ENCODE data around the gene SRGAP1.

Gene SRGAP1

GRCh38 chr12:64110864-64111263 is 266.4 kb downstream of the SRGAP1 start (continued):
- no peak for TF ChIP-seq PRDM2 (tag by site-specific recombination; IDR thresholded peaks at IDR 0.05; ENCODE audit: borderline replicate concordance)
- no peak for TF ChIP-seq ZNF791 (tag by site-specific recombination; IDR thresholded peaks at IDR 0.05)
- no peak for TF ChIP-seq ZNF10 (tag by site-specific recombination; IDR thresholded peaks at IDR 0.05)
- TF ChIP-seq ZNF132 (tag by site-specific recombination; IDR thresholded peaks at IDR 0.05; ENCODE audit: borderline replicate concordance) = no peak

GRCh38 chr12:64116969-64117368 is 272.5 kb downstream of the SRGAP1 start:
- no peak overlapping the region for H3K4me3 ChIP-seq (ENCODE audit: low read depth, low read length)

More at GRCh38 chr12:64116969-64117368, 272.5 kb downstream of the SRGAP1 start:
- ChIA-PET CTCF (no interaction called here), POLR2A (no interaction called here)
- Histone ChIP-seq H3K36me3 (ENCODE audit: control insufficient read depth in 2 of 2, insufficient read depth in 1 of 2, low read length in 2 of 2) (no peaks in the 10 kb centered on the region), H3K27ac (ENCODE audit: extremely low read depth, low read depth, low read length) (no peak overlapping the region), H3K4me1 (ENCODE audit: control insufficient read depth, insufficient read depth, low read length) (no peaks in the 10 kb centered on the region), H3K9me3 (ENCODE audit: control insufficient read depth, insufficient read depth, low read depth, low read length) (no peaks in the 10 kb centered on the region)
- TF ChIP-seq ZSCAN23 (tag by site-specific recombination; IDR thresholded peaks at IDR 0.05) = no peak
- no peak for TF ChIP-seq OSR2 (tag by site-specific recombination; IDR thresholded peaks at IDR 0.05)
- TF ChIP-seq ZNF629 (tag by site-specific recombination; IDR thresholded peaks at IDR 0.05) = no peak
- no peak for TF ChIP-seq SALL2 (tag by site-specific recombination; IDR thresholded peaks at IDR 0.05; ENCODE audit: borderline replicate concordance)
- no peak for TF ChIP-seq SP3 (tag by site-specific recombination; IDR thresholded peaks at IDR 0.05)
- no peak for TF ChIP-seq ZNF549 (tag by site-specific recombination; IDR thresholded peaks at IDR 0.05)
- no peak for TF ChIP-seq ZFP41 (tag by site-specific recombination; IDR thresholded peaks at IDR 0.05; ENCODE audit: borderline replicate concordance)
- TF ChIP-seq ZBTB1 (tag by site-specific recombination; IDR thresholded peaks at IDR 0.05) = no peak
- TF ChIP-seq ZNF19 (tag by site-specific recombination; IDR thresholded peaks at IDR 0.05; ENCODE audit: low read depth) = no peak
- no peak for TF ChIP-seq BCL11A (tag by site-specific recombination; IDR thresholded peaks at IDR 0.05; ENCODE audit: low read depth)
- no peak for TF ChIP-seq KLF1 (tag by site-specific recombination; IDR thresholded peaks at IDR 0.05)
- no peak for TF ChIP-seq ZIC2 (tag by site-specific recombination; IDR thresholded peaks at IDR 0.05)
- TF ChIP-seq ZNF37A (tag by site-specific recombination; IDR thresholded peaks at IDR 0.05) = no peak
- no peak for TF ChIP-seq ZNF530 (tag by site-specific recombination; IDR thresholded peaks at IDR 0.05; ENCODE audit: low read depth)
- TF ChIP-seq ZNF311 (tag by site-specific recombination; IDR thresholded peaks at IDR 0.05; ENCODE audit: borderline replicate concordance) = no peak
- TF ChIP-seq ZNF148 (tag by site-specific recombination; IDR thresholded peaks at IDR 0.05; ENCODE audit: borderline replicate concordance) = no peak
- TF ChIP-seq PRDM1 (tag by site-specific recombination; IDR thresholded peaks at IDR 0.05) = no peak
- TF ChIP-seq INSM2 (tag by site-specific recombination; IDR thresholded peaks at IDR 0.05) = no peak
- TF ChIP-seq ZNF645 (tag by site-specific recombination; IDR thresholded peaks at IDR 0.05) = no peak
- no peak for TF ChIP-seq ZNF404 (tag by site-specific recombination; IDR thresholded peaks at IDR 0.05)
